NOMO-1 treated with DMSO at 0.1 percent for 48 hours (cell line): Measurements from ENCODE around the gene KCNAB2.

Source experiments
- DNase-seq: peaks from one replicate; lab custom pipeline; 2025; ENCODE audit not compliant: unreplicated experiment; lab: John Stamatoyannopoulos, UW

Gene KCNAB2

DNA sequence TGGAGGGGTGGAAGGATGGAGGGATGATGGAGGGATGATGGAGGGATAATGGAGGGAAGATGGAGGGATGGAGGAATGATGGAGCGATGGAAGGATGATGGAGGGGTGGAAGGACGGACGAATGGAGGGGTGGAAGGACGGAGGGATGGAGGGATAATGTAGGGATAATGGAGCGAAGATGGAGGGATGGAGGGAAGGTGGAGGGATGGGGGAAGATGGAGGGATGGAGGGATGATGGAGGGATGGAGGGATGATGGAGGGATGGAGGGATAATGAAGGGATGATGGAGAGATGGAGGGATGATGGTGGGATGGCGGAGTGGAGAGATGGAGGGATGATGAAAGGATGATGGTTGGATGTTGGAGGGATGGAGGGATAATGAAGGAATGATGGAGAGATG, 61.3 kb downstream of the KCNAB2 start:
- no peak for DNase-seq

DNA sequence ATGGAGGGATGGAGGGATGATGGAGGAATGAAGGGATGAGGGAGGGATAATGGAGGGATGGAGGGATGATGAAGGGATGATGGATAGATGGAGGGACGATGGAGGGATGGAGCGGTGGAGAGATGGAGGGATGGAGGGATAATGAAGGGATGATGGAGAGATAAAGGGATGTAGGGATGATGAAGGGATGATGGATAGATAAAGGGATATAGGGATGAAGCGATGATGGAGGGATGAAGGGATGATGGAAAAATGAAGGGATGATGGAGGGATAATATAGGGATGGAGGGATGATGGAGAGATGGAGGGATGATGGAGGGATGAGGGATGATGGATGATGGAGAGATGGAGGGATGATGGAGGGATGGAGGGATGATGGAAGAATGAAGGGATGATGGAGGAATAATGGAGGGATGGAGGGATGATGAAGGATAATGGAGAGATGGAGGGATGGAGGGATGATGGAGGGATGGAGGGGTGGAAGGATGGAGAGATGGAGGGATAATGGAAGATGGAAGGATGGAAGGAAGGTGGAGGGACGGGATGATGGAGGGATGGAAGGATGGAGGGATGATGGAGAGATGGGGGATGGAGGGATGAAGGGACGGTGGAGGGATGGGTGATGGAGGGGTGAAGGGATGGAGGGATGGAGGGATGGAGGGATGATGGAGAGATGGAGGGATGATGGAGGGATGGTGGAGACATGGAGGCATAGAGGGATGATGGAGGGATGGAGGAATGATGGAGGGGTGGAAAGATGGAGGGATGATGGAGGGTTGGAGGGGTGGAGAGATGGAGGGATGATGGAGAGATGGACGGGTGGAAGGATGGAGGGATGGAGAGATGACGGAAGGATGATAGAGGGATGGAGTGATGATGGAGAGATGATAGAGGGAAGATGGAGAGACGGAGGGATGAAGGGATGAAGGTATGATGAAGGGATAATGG, 62.0 kb downstream of the KCNAB2 start:
- DNase-seq: no peak

DNA sequence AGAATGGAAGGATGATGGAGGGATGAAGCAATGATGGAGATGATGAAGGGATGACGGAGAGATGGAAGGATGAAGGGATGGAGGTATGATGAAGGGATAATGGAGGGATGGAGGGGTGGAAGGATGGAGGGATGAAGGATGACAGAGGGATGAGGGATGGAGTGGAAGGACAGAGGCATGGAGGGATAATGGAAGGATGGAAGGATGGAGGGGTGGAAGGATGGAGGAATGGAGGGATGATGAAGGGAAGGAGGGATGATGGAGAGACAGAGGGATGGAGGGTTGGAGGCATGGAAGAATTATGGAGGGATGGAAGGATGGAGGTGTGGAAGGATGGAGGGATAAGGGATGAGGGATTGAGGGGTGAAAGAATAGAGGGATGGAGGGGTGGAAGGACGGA, 62.8 kb downstream of the KCNAB2 start:
- no peak for DNase-seq

DNA sequence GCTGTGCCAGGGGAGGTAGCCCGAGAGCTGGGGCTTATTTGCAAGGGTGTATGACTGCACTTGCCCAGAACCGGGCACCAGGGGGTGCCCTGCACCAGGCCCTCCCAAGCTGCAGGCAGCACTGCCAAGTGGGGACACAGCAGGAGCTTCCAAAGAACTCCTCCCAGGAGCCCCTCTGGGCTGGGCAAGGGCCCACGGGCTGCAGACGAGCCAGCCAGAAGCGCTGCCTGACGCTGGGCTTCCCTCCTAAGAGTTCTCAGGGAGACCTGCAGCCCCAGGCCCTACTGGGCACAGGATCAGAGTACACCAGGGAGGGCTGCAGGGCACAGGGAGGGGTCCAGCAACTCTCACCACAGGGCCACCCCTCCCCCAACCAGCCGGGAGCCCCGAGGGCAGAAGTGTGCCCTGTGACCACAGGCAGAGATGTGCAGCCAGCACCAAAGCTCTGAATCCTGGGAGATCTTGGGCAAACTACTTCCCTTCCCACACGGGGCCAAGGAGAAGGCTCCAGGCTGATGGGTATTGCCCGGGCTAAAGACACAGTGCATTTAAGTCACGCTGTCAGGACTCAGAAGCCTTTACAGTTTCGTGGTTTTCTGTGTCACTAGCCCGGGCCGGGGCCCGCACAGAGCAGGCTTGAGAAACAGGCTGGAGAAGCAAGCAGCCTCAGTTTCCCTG, 63.4 kb downstream of the KCNAB2 start:
- DNase-seq: peak; percentile 14

DNA sequence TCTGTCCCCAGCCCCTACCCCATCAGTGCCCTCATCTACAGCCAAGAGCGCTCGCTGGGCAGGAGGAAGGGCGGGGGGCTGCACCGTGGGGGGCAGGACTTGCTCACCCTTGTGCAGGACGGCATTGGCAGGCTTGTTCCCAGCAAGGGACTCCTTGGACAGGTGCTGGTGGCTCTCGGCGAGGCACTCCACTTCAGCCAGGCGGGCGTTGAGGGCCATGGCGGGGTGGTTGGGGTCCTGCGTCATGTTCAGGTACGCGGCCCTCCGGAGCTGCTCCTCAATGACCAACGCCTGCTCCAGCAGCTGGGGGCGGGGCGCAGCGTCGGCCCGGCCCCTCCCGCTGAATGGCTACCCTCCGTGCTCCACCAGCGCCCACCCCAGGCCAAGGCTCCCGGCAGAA, 64.0 kb downstream of the KCNAB2 start:
- no peak for DNase-seq

DNA sequence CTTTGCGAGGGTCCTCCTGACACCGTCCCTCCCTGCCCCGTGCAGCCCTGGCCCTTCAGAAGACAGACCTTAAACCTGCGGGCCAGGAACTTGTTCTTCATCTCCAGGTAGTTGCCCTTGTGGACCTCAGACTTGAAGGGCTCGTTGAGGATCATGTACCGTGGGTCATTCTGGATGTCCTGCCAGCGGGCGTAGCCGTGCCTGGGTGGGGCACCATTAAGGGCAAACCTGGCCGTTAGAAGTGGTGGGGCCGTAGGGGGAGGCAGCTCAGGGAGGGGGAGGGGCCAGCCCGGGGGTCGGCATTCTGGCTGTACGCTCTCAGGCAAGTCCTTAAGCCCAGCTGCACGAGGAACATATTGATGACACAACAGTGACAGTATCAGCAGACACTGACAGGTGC, 64.6 kb downstream of the KCNAB2 start:
- DNase-seq: no peak

DNA sequence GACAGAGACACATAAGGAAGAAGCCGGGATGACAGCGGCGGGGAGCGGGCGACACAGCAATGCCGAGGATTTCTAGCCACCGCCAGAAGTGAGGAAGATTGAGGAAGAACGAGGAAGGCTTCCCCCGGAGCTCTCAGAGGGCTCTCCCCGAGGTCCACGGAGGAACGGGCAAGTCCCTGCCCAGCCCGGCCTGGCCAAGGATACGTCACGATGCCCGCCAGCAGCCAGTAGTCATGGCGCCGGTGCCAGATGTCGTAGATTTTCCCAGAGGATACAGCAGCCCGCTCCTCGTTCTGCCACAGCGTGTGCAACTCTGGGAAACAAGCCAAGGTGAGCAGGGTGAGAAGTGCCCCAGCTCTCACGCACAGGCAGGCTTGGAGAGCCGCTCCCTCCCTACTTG, 65.9 kb downstream of the KCNAB2 start:
- DNase-seq: no peak

DNA sequence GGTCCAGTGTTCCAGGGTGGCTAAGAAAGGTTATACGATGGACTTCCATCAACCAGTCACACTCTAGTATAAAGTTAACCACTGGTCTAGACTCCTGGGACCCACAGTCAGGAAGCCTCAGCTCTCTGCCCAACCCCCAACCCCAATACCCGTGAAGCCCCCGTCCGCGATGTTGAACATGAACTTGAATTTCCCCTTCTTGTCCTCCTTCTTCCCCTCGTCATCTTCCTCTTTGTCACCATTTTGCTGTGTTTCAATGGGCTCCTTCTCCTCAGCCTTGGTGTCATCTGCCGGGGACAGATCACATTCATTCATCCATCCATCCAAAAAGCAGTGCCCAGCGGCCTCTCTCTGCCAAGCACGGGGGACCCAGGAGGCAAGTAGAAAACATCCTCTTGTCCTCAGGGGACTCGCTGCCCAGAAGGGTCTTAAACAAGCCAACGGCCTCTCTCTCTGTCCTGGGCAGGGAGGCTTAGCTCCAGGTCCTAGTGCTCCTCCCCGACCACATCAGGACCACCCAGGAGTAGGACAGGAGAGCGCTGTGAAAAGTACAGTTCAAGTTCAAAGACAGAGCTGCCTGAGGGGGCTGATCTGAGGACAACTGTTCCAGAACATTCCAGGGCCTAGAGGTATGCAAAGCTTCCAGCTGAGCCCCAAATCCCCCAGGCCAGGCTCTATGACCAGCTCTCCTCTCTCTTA, 66.5 kb downstream of the KCNAB2 start:
- no peak for DNase-seq

DNA sequence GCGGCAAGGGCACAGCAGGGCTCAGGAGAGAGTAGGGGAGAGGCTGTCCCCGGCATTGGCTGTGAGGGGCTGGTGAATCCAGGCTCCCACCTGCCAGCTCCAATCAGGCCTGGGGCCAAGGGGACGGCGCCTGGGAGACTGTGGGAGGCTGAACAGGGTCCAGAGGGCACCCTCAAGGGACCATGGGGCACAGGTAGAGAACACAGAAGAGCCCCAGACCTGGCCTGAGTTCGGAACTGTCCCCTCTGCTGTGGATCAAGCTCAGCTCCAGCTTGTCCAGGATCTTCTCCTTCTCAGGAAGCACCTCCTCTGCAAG, 67.0 kb downstream of the KCNAB2 start:
- DNase-seq: no peak

DNA sequence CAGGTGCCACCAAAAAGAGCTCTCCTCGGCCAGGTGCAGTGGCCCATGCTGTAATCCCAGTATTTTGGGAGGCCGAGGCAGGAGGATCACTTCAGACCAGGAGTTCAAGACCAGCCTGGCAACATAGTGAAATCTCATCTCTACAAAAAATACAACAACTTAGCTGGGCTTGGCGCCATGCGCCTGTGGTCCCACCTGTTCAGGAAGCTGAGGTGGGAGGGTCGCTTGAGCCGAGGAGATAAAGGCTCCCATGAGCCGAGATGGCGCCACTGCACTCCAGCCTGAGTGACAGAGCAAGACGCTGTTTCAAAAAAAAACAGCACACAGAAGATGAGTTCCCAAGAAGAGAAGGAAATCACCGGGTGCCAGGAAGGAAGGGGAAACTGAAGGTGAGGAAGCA, 67.4 kb downstream of the KCNAB2 start:
- DNase-seq: no peak

DNA sequence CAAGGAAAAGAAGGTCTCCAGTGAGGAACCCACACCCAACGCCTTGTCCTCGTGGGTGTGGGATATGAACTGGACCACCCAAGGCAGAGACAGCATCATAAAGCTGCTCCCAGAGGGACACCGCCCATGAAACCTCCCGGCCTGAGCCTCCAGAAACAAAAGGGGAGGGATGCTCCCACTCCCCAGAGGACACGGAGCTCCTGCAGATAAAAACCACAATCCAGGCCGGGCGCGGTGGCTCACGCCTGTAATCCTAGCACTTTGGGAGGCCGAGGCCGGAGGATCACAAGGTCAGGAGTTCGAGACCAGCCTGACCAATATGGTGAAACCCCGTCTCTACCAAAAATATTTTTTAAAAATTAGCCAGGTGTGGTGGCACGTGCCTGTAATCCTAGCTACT, 68.1 kb downstream of the KCNAB2 start:
- no peak for DNase-seq

DNA sequence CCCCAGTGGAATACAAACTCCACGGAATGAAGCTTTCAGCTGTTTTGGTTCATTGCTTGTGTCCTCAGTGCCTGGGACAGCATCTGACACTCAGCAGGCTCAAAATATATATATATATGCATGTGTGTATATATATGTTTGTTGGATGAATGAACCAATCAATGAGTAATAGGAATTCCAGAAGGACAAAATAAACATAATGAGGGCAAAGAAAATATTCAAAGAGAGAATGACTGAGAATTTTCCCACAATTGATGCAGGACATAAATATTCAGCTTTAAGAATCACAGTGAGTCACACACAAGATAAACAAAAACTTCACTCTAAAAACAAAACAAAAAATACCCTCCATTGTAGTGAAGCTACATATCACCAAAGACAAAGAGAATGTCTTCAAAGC, 70.4 kb downstream of the KCNAB2 start:
- DNase-seq: no peak

DNA sequence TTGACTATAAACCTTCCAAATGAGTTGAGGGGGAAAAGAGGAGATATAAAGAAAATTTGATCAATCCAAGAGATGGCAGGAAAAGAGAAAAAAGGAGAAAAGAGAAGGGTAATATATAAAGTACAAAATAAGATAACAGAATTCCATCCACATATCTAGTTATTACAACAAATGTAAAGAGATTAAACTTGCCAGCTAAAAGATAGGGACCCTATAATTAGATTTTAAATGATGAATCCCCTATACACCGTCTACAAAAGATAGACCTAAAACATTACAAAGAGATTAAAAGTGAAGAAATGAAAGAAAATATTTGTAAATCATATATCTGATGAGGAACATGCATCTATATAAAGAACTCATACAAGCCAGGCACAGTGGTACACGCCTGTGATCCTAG, 71.4 kb downstream of the KCNAB2 start:
- no peak for DNase-seq

DNA sequence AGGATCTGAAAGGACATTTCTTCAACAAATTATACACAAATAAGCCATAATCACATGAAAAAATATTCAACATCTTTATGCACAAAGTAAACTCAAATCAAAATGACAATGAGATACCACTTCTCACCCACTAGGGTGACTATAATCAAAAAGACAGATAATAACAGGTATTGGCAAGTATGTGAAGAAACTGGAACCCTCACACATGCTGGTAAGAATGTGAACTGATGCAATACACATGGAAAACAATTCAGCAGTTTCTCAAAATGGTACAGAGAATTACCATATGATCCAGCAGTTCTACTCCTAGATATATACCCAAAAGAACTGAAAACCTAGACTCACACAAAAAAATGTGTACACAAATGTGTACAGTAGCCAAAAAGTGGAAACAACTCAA, 71.9 kb downstream of the KCNAB2 start:
- DNase-seq: no peak

DNA sequence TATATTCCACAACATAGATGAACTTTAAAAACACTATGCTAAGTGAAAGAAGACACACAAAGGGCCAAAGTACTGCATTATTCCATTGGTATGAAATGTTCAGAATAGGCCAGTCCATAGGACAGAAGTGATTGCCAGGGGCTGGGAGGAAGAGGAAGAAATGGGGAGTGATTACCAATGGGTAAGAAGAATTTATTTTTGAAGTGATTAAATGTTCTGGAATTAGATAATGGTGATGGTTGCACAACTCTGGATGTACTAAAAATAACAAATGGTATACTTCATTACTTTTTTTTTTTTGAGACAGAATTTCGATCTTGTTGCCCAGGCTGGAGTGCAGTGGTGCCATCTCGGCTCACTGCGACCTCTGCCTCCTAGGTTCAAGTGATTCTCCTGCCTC, 72.7 kb downstream of the KCNAB2 start:
- DNase-seq: no peak

DNA sequence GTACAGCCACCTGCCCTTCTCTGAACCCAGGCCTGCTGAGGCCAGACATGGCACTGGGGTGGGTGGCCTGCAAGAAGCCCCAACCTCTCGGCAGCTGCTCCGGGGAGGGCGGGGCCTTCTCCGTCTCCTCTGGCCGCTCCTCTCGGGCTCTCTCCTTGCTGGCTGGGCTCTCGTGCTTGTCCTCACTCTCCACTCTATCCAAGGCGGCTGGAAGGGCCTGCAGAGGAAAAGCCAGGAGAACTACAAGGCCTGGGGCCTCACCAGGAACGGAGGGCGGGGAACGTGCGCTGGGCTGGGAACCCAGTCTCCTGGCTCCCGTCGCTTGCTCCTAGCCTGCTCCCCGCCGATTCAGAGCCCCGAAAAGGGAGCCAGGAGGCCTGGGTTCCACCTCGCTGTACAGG, 75.3 kb downstream of the KCNAB2 start:
- no peak for DNase-seq

DNA sequence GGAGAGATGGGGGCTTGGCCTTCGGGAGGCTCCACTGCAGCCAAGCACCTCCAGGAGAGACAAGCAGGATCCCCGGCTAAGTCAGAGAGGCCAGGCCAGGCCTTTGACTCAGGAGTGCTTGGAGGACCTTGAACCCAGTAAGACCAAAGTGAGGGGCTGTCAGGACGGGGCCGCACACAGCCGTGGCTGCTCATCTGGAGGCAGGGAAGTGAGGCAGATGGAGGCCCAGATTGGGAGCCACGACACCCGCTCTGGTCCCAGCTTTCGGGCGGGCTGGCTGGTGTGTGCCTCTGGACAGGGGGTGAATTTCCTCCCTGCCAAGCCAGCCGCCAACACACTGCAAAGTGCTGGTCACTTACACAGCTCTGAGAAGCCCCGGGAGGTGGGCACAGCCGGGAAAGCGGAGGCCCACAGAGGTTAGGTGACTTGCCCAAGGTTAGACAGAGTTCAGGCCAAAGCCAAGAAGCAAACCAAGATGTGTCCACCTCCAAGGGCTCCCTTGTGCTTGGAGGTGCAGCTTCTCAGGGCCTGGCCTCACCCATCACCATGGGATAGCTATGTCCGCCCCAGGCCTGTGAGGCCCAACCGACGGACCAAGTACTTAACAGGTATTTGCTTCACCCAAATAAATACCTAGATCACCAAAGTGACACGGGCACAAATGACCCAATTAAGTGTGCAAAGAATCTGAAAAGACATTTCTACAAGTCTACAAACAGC, 76.1 kb downstream of the KCNAB2 start:
- no peak for DNase-seq

DNA sequence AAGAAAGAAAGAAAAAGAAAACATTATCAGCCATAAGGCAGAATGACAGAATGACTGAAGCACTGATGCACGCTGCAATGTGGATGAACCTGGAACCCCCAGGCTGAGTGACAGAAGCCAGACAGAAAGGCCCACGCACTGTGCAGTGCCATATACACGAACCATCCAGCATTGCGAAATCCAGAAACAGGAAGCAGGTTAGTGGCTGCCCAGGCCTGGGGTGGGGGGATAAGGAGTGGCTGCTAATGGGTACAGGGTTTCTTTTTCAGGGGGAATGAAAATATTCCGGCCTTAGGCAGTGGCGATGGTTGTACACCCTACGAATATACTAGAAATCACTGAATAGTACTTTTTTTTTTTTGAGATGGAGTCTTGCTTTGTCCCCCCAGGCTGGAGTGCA, 77.4 kb downstream of the KCNAB2 start:
- DNase-seq: peak; percentile 43

DNA sequence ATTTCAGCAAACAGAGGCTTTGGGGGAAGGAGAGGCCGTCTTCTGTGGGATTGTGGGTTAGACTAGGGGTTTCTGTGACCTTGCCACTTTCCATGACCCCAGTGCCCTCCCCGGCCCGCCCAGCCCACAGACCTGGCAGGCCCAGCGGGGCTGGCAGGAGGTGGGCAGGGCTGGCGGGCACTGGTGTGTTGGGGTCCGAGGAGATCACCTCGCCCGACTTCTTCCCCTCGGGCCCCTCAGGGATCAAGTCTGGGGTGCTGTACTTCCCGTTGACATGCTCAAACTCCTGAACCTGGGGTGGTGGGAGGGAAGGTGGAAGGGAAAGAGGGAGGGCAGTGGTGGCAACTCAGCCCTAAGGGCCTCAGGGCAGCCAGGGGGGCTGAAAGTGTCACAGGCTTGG, 78.1 kb downstream of the KCNAB2 start:
- DNase-seq: no peak

DNA sequence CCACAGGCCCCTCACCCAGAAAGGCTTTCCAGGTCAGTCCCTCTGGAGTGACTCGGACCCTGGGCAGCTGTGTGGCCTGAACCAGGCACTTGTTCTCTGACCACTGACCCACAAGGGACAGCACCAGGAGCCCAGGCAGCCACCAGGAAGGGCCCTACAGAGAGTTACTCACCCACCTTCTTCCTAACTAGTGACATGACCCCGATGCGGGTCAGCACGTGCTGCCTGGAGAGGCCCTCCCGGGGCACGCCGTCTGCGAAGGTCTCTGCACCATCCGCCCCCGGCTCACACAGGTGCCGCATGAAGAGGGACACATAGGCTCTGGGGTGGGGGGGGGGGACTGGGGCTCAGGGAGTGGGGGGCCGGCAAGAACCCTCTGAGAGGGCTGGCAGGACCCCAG, 78.7 kb downstream of the KCNAB2 start:
- no peak for DNase-seq

DNA sequence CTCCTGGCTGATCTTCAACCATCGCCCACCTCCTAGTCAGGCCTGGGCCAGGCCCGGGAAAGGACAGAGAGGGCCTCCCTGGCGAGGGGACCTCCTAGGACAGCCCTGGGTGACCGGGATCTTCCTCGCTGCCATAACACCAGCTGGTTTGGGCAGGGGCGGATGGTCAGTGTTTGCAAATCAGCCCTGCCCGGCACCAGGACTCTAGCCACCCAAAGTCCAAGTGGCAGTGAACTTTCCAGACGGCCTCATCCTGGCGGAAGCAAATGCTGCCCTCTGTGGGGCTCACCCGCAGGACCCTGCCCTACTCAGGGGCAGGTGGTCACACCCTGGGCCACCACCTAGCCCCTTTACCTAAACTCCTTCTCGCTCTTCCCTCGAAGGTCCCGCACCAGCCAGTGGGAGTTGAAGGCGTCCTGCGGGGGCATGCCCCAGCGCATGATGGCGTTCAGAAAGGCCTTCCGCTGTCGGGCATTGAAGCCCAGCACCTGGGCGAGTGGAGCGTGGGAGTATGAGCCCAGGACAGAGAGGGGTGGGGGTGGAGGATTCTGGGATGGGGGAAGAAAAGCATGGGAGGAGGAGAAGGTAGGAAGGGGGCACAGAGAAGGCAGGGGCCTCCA, 79.2 kb downstream of the KCNAB2 start:
- no peak for DNase-seq
